ENCODE results near the gene CMIP.

DNA sequence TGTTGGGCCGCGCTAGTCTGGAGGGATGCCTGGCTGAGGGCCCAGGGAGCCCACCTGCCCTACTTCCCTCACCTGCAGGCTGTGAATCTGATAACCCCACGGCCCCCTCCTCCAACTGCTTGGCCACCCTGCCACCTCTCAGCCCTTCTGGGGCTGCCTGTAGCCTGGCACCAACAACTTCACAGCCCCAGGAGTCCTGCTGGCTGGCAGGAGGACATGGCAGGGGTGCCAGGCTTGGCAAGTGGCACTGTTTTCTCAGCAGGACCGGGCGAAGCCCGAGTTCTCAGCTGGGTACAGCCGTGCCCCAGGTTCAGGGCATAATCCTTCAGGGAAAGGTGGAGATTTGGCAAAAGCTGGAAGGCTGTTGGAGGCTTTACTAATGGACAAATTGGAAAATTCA, 129.6 kb downstream of the CMIP start:
- TF ChIP-seq, protein P1, sequence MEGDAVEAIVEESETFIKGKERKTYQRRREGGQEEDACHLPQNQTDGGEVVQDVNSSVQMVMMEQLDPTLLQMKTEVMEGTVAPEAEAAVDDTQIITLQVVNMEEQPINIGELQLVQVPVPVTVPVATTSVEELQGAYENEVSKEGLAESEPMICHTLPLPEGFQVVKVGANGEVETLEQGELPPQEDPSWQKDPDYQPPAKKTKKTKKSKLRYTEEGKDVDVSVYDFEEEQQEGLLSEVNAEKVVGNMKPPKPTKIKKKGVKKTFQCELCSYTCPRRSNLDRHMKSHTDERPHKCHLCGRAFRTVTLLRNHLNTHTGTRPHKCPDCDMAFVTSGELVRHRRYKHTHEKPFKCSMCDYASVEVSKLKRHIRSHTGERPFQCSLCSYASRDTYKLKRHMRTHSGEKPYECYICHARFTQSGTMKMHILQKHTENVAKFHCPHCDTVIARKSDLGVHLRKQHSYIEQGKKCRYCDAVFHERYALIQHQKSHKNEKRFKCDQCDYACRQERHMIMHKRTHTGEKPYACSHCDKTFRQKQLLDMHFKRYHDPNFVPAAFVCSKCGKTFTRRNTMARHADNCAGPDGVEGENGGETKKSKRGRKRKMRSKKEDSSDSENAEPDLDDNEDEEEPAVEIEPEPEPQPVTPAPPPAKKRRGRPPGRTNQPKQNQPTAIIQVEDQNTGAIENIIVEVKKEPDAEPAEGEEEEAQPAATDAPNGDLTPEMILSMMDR (IDR thresholded peaks at IDR 0.05), result no peak
- no peak for TF ChIP-seq POLR2A (IDR thresholded peaks at IDR 0.05)

Data from transverse colon (tissue), 3 donors.